Measurements from ENCODE around the gene MYO10. TPM values are rescaled to one million over a fixed set of nuclear protein-coding genes. Genes with fewer than 3 reads are reported as not detected.
"Not testable (repeated sequence)": the region's sequence is repeated elsewhere in the genome, so short reads cannot be mapped to it uniquely, and the experiment has no call there.

Gene MYO10
- total RNA-seq, 1 donor from 2014 or later = 20.0 TPM

- no peak overlapping the region for H3K4me3 ChIP-seq
- no peak for DNase-seq (ENCODE audit: low spot score in 2 of 2)
- H3K36me3 ChIP-seq = peaks cover 2 to 4% of the 10 kb centered on the region in 2 donors
- no peak overlapping the region for H3K27ac ChIP-seq
- intact Hi-C loops (cut with DNase I) = no loop called here
- no peaks in the 10 kb centered on the region for H3K4me1 ChIP-seq
- TF ChIP-seq CTCF (IDR thresholded peaks at IDR 0.05) = no peak
- no peaks in the 10 kb centered on the region for H3K9me3 ChIP-seq
- no peaks in the 10 kb centered on the region for H3K27me3 ChIP-seq
Measured at GRCh38 chr5:16759147-16759773, 176.8 kb downstream of the MYO10 start.

- no peaks in the 10 kb centered on the region for H3K9me3 ChIP-seq
- no peaks in the 10 kb centered on the region for H3K27me3 ChIP-seq
- H3K27ac ChIP-seq = no peak overlapping the region
- intact Hi-C loops (cut with DNase I) = no loop called here
- no peak for DNase-seq (ENCODE audit: low spot score in 2 of 2)
- no peak for TF ChIP-seq CTCF (IDR thresholded peaks at IDR 0.05)
- no peak overlapping the region for H3K4me3 ChIP-seq
- H3K36me3 ChIP-seq = peaks cover 0 to under 1% of the 10 kb centered on the region in 2 donors
- H3K4me1 ChIP-seq = no peaks in the 10 kb centered on the region
Measured at GRCh38 chr5:16757989-16758501, 178.0 kb downstream of the MYO10 start.

- H3K9me3 ChIP-seq; H3K36me3 ChIP-seq; H3K27me3 ChIP-seq; H3K27ac ChIP-seq; intact Hi-C loops (cut with DNase I); H3K4me3 ChIP-seq; DNase-seq (ENCODE audit: low spot score in 2 of 2); H3K4me1 ChIP-seq: not testable (repeated sequence)
Measured at GRCh38 chr5:16757577-16757976, 178.5 kb downstream of the MYO10 start.

- Histone ChIP-seq H3K9me3 (no peaks in the 10 kb centered on the region), H3K36me3 (no peaks in the 10 kb centered on the region), H3K27me3 (no peaks in the 10 kb centered on the region), H3K4me3 (no peak overlapping the region), H3K4me1 (no peaks in the 10 kb centered on the region), H3K27ac (no peak overlapping the region)
- intact Hi-C loops (cut with DNase I) = no loop called here
- no peak for DNase-seq (ENCODE audit: low spot score in 2 of 2)
- no peak for TF ChIP-seq CTCF (IDR thresholded peaks at IDR 0.05)
Measured at GRCh38 chr5:16757146-16757545, 178.9 kb downstream of the MYO10 start.

- DNase-seq (ENCODE audit: low spot score in 2 of 2) = no peak
- H3K27ac ChIP-seq = no peak overlapping the region
- H3K9me3 ChIP-seq = no peaks in the 10 kb centered on the region
- H3K4me1 ChIP-seq = no peaks in the 10 kb centered on the region
- no peak for TF ChIP-seq CTCF (IDR thresholded peaks at IDR 0.05)
- H3K4me3 ChIP-seq = no peak overlapping the region
- no peaks in the 10 kb centered on the region for H3K36me3 ChIP-seq
- H3K27me3 ChIP-seq = no peaks in the 10 kb centered on the region
- intact Hi-C loops (cut with DNase I) = no loop called here
Measured at GRCh38 chr5:16756692-16757091, 179.4 kb downstream of the MYO10 start.

- no peaks in the 10 kb centered on the region for H3K36me3 ChIP-seq
- no peak for DNase-seq (ENCODE audit: low spot score in 2 of 2)
- no peak overlapping the region for H3K27ac ChIP-seq
- H3K9me3 ChIP-seq = no peaks in the 10 kb centered on the region
- no peaks in the 10 kb centered on the region for H3K4me1 ChIP-seq
- intact Hi-C loops (cut with DNase I) = no loop called here
- H3K4me3 ChIP-seq = no peak overlapping the region
- no peaks in the 10 kb centered on the region for H3K27me3 ChIP-seq
- no peak for TF ChIP-seq CTCF (IDR thresholded peaks at IDR 0.05)
Measured at GRCh38 chr5:16755641-16756040, 180.4 kb downstream of the MYO10 start.
